GM12872 (cell line): ENCODE data around the gene RIBC1.

ENCODE experiments used
- CTCF ChIP-seq: IDR thresholded peaks from 3 replicates; pipeline ENCODE4 v1.5.1; 2011; ENCODE audit warnings: low read depth, mild to moderate bottlenecking, low read length, moderate library complexity; ENCODE audit not compliant: insufficient read depth

RIBC1 gene

DNA sequence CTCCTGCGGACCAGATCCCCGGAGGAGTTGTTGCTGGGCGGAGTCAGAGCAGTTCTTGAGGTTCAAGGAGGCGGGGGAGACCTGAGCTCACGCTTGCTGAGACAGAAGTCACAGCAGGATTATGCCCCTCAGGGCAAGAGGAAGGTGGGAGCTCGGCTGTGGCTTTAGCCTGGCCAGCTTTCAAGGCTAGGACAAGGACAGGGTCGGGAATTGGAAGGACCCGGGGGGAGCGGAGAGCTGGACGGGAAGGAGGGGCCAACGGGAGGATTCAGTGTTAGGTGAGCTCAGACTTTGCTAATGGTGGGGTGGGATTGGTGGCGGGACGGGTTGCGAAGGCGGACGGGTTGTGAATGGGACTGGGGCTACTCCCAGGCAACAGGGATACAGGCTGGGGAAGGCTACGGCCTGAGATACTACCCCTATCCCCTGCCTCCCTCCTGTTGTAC, at the start of gene RIBC1:
TSS of gene RIBC1 (plus strand) at position 13 of the 446 bp plus-strand sequence. CDS start 3,404 bp downstream, outside the sequence.
- TF ChIP-seq CTCF, result no peak

DNA sequence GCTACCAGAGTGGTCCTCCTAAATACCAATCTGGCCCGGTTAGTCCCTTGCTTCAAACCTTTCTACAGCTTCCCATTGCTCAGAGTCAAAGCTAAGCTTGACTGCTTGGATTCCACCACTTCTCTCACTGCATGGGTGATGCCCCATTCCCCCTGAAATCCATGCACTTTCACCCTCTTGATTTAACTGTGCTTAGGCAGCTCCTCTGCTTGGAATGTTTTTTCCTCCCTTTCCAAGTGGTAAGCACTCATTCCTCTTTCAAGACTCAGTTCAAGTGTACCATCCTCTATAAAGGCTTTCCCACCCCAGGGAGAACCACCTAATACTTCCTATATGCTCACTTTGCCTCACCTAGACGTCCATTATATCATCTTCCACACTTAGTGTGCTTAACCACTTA, 49.4 kb upstream of the RIBC1 start:
- TF ChIP-seq CTCF, result no peak

- no peak for TF ChIP-seq CTCF
Observed at GRCh38 chrX:53374222-53374820, 48.4 kb upstream of the RIBC1 start.

DNA sequence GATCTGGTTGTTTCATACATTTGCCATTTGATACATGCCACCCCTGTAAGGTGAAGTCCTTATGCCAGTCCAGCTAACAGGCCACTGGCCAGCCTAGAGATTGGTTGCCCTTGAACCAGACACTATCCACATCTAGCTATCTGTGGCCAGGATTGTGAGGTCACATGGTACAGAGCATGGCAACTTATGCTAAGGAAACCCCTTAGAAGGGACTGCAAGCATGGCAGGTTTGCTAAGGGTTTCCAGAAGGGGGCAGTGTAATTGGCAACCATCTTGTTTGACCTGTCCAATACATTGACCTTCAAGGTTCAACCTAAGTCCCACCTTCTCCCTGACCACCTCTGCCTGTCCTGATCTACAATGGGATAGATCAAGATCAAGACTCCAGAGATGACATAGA, 47.8 kb upstream of the RIBC1 start:
- TF ChIP-seq CTCF, result no peak

- TF ChIP-seq CTCF, result no peak
Observed at GRCh38 chrX:53376888-53377287, 45.8 kb upstream of the RIBC1 start.

- no peak for TF ChIP-seq CTCF
Observed at GRCh38 chrX:53377464-53377863, 45.2 kb upstream of the RIBC1 start.

DNA sequence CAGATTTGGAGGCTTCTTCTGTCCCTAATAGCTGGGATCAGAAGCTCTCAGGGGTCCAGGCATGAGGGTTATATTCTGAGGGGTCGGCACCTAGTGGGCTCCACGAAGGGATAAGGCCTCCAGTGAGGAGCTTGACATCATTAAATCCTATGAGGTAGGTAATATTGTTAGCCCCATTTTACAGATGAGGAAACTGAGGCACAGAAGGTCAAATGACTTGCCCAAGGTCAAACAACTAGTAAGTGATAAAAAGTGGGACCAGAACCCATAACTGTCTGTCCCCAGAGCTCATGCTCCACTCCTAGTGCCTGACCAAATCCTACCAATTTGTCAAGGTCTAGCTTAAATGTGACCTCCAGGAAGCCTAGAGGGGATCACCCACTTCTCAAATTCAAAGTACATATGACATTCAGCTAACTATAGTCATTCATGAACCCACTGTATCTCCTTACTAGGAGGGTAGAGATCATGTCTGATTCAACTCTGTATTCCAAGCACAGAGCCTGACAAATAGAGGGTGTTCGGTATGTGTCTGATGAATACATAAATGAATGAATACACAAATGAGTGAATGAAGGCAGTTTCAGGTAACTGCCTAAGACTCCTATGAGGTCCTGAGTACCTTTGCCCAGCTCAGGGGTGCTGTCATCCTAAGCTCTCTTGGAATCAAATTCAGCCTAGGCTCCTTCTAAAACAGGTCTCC, 43.5 kb upstream of the RIBC1 start:
- TF ChIP-seq CTCF, result no peak
